ENCODE results near the gene CARTPT. TPM values are rescaled to one million over a fixed set of nuclear protein-coding genes. Genes with fewer than 3 reads are reported as not detected.

Gene CARTPT
- total RNA-seq, 1 donor from 2014 or later: 0.34 TPM

DNA sequence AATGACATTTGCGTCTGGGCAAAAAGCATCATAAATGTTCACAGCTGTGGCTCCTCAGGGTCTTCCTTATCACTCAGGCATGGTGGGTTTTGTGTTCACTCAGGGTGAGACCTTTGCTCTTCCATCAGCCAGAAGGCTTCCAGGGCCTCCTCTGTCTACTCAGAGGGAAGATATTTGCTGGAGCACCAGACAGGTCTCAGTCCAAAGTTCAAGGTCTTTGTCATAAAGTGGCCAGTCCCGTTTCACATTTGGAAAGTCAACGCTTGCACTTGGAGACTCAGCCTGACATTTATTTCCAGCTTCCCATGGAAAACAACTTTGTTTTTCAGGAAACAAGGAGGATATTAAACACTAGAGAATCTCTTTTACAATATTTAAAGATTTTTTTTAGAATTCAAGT, 12.2 kb upstream of the CARTPT start:
- Mint-ChIP-seq H3K9me3 (no peaks in the 10 kb centered on the region), H3K4me3 (no peak overlapping the region), H3K36me3 (no peaks in the 10 kb centered on the region), H3K27me3 (peaks cover 43% of the 10 kb centered on the region), H3K4me1 (ENCODE audit: unreplicated experiment) (peaks cover 13% of the 10 kb centered on the region), H3K27ac (no peak overlapping the region)
- no peak for DNase-seq (ENCODE audit: extremely low spot score, unreplicated experiment)
- TF ChIP-seq, protein P1, sequence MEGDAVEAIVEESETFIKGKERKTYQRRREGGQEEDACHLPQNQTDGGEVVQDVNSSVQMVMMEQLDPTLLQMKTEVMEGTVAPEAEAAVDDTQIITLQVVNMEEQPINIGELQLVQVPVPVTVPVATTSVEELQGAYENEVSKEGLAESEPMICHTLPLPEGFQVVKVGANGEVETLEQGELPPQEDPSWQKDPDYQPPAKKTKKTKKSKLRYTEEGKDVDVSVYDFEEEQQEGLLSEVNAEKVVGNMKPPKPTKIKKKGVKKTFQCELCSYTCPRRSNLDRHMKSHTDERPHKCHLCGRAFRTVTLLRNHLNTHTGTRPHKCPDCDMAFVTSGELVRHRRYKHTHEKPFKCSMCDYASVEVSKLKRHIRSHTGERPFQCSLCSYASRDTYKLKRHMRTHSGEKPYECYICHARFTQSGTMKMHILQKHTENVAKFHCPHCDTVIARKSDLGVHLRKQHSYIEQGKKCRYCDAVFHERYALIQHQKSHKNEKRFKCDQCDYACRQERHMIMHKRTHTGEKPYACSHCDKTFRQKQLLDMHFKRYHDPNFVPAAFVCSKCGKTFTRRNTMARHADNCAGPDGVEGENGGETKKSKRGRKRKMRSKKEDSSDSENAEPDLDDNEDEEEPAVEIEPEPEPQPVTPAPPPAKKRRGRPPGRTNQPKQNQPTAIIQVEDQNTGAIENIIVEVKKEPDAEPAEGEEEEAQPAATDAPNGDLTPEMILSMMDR (conservative IDR thresholded peaks at IDR 0.05): no peak

DNA sequence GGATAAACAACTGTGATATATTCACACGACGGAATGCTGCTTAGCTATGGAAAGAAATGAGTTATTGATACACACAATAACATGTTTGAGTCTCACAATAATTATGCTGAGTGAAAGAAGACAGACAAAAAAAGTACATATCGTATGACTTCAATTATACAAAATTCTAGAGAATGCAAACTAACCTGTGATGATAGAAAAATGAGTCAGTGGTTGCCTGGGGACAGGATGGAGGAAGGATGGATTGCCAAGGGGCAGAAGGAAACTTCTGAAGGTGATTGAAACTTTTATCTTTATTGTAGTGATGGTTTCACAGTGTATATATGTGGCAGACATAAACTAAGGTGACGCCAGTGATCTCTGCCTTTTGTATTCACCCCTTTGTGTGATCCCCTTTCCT, 7.5 kb upstream of the CARTPT start:
- Mint-ChIP-seq H3K36me3 (no peaks in the 10 kb centered on the region), H3K27ac (no peak overlapping the region), H3K27me3 (peaks cover 54% of the 10 kb centered on the region), H3K4me1 (ENCODE audit: unreplicated experiment) (no peaks in the 10 kb centered on the region), H3K9me3 (no peaks in the 10 kb centered on the region), H3K4me3 (no peak overlapping the region)
- TF ChIP-seq, protein P1 (conservative IDR thresholded peaks at IDR 0.05): no peak
- no peak for DNase-seq (ENCODE audit: extremely low spot score, unreplicated experiment)

DNA sequence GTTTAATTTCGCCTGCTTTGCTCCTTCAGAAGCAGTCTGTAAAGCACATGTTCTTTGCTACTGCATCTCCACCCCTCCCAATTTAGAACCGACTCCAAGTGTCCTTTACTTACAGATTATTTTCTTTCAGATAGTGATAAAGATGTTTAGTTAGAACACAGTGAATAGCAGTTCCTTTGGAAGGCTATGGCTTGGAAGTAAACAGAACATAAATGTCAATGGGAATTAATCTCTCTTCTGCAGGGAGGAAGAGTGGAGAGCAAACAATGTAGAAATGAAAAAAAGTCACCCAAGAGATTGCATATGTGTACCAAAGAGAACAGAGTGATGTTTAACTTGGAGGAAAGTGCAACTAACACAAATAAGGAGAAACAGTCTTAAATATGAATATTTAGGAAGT, 4.2 kb upstream of the CARTPT start:
- no peaks in the 10 kb centered on the region for H3K9me3 Mint-ChIP-seq
- H3K36me3 Mint-ChIP-seq: no peaks in the 10 kb centered on the region
- TF ChIP-seq, protein P1 (conservative IDR thresholded peaks at IDR 0.05): no peak
- DNase-seq (ENCODE audit: extremely low spot score, unreplicated experiment): no peak
- H3K27ac Mint-ChIP-seq: no peak overlapping the region
- H3K27me3 Mint-ChIP-seq: peaks cover 71% of the 10 kb centered on the region
- H3K4me3 Mint-ChIP-seq: no peak overlapping the region
- H3K4me1 Mint-ChIP-seq (ENCODE audit: unreplicated experiment): peaks cover 5% of the 10 kb centered on the region

DNA sequence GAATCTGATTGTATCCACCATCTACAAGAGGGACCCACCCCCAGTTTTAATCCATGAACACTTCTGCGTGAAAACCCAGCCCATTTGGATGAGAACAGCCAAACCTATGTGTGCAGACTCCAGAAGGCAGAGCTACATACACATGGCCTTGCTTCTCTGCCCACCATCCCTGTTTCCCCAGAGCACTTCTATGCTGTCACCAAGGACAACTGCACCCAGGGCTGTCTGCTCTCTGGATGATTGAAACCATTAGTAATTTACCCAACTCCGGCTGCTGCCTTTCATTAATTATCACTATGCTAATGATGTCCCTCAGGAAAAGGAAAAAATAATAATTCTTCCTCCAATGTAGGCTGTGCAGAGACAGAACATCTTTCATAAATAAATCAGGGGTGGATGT, 8.9 kb downstream of the CARTPT start:
- H3K27me3 Mint-ChIP-seq: peaks cover 64% of the 10 kb centered on the region
- TF ChIP-seq, protein P1 (conservative IDR thresholded peaks at IDR 0.05): no peak
- DNase-seq (ENCODE audit: extremely low spot score, unreplicated experiment): no peak
- H3K36me3 Mint-ChIP-seq: no peaks in the 10 kb centered on the region
- no peaks in the 10 kb centered on the region for H3K4me1 Mint-ChIP-seq (ENCODE audit: unreplicated experiment)
- H3K27ac Mint-ChIP-seq: no peak overlapping the region
- H3K4me3 Mint-ChIP-seq: no peak overlapping the region
- no peaks in the 10 kb centered on the region for H3K9me3 Mint-ChIP-seq

DNA sequence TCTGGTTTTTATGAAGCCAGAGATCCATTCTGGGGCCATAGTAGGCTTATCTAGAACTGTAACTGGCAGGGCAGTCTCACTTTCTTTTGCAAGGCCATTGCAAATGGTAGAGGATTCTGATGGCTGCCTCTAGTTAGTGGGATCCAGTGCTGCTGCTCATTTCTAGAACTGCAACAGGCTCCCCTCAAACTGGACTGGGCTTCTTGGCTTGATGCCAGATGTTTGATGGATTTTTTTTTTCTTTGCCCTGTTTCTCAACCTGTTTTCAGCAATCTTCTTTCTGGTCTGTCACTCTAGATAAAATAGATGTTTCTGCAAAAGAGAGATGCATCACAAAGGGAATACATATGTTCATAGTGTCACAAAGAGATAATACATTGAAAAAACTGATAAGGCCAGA, 11.9 kb downstream of the CARTPT start:
- Mint-ChIP-seq H3K27ac (no peak overlapping the region), H3K9me3 (no peaks in the 10 kb centered on the region), H3K4me1 (ENCODE audit: unreplicated experiment) (no peaks in the 10 kb centered on the region), H3K36me3 (no peaks in the 10 kb centered on the region), H3K27me3 (peaks cover 43% of the 10 kb centered on the region), H3K4me3 (no peak overlapping the region)
- DNase-seq (ENCODE audit: extremely low spot score, unreplicated experiment): no peak
- TF ChIP-seq, protein P1 (conservative IDR thresholded peaks at IDR 0.05): no peak

DNA sequence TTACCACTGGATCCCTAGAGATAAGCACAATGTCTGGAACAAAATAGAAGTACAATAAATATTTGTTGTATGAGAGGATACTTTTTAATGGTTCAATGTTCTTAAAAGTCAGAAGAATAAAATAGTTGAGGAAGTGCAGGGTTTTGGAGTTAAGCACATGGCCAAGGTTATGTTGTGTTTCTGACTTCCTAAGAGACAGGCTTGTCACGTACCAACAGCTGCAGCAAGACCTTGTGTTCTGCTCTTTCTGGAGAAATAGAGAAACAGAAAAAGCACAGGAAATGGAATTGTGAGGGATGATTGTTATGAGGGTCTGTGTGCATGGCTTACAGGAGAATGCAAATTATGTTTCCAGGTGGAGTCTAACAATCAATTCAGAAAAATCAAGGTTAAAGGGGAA, 12.9 kb downstream of the CARTPT start:
- TF ChIP-seq, protein P1 (conservative IDR thresholded peaks at IDR 0.05): no peak
- no peaks in the 10 kb centered on the region for H3K36me3 Mint-ChIP-seq
- H3K9me3 Mint-ChIP-seq: no peaks in the 10 kb centered on the region
- no peak overlapping the region for H3K4me3 Mint-ChIP-seq
- peaks cover 33% of the 10 kb centered on the region for H3K27me3 Mint-ChIP-seq
- no peak for DNase-seq (ENCODE audit: extremely low spot score, unreplicated experiment)
- H3K27ac Mint-ChIP-seq: no peak overlapping the region
- no peaks in the 10 kb centered on the region for H3K4me1 Mint-ChIP-seq (ENCODE audit: unreplicated experiment)

All from type B pancreatic cell (in vitro differentiated cells).